RPMI7951 (cell line): ENCODE results near the gene LRRC49. TPM values are rescaled to one million over a fixed set of nuclear protein-coding genes. Genes with fewer than 3 reads are reported as not detected.
A peak's percentile ranks its signal among the peaks of the same experiment; 100 is the strongest.
"Not testable (repeated sequence)": the region's sequence is repeated elsewhere in the genome, so short reads cannot be mapped to it uniquely, and the experiment has no call there.

Source experiments
- DNase-seq: peaks from one replicate; pipeline ENCODE4 v3.0.0-alpha.2; 2012; ENCODE audit warnings: low read depth
- total RNA-seq: library from RNA; depleted of rRNA; stranded (reverse); fragments of >200 nt; shearing (Covaris generic); gene quantifications from 2 replicates; pipeline ENCODE4 v1.2.3, GENCODE V29; 2014

The LRRC49 gene
- total RNA-seq, 1 experiment from 2014 or later, result 14.5 TPM

DNA sequence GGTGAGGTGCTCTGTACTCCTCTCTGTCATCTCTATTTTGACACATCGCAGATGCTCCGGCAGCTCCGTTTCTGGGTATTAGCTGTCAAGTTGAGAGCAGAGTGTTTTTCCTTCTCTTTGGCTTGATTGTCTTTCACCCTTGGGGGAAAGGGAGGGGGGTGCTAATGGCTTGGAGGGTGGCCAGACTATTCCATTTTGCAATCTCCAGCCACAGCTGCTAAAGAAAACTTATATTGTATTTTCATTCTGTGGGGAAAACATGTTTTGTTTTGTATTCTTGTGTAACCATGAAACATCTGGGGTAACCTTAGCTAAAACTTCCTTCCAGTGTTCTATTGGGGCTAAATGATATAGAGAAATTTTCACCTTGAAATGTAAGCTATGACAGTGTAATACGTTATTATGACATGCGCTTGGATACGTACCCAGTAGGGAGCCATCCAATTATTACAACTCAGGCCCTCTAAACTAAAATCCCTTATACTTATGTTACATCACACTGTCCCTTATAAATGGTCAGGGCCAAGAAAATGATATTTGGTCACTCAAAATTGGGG is 24.6 kb upstream of the LRRC49 start:
- DNase-seq, result peak; percentile 58

DNA sequence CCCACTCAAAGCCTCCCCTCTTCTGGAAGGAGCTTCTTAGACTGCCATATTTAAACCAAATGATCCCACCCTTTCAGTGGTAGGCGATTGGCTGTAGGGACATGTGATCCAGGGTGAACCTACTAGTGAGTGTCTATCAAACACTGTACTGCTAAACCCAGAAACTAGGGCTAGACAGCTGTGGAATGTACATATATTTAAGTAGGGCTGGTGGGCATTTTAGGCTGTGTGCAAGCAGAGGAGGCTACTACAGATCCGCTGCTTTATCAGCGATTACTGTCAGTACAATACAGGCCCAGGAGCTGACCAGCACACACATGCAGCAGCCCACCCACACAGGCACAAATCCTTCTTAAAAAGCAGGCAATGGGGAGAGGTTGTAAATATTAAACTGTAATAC is 23.3 kb upstream of the LRRC49 start:
- DNase-seq, result no peak

DNA sequence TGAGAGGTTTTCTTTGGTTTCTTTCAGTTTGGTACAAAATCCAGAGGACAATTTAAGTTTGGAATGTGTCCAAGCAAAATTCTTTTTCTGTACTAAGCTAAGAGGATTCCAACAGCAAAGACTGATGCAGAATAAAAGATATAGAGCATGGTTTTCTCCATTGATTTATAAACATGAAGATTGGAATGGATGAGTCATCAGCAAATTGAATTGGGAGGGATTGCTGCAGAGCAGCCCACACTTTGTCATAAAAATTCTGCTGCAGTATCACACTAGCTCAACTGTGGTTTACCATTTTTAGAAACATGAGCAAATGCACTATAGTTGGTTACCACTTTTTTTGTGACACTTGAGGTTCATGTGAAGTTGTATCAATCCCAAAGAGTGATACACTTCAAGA is 22.6 kb upstream of the LRRC49 start:
- DNase-seq, result peak; percentile 73

DNA sequence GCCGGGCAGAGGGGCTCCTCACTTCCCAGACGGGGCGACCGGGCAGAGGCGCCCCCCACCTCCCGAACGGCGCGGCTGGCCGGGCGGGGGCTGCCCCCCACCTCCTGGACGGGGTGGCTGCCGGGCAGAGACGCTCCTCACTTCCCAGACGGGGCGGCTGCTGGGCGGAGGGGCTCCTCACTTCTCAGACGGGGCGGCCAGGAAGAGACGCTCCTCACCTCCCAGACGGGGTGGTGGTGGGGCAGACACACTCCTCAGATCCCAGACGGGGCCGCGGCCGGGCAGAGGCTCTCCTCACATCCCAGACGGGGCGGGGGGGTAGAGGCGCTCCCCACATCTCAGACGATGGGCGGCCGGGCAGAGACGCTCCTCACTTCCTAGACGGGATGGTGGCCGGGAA is 21.1 kb upstream of the LRRC49 start:
- not testable (repeated sequence) for DNase-seq

DNA sequence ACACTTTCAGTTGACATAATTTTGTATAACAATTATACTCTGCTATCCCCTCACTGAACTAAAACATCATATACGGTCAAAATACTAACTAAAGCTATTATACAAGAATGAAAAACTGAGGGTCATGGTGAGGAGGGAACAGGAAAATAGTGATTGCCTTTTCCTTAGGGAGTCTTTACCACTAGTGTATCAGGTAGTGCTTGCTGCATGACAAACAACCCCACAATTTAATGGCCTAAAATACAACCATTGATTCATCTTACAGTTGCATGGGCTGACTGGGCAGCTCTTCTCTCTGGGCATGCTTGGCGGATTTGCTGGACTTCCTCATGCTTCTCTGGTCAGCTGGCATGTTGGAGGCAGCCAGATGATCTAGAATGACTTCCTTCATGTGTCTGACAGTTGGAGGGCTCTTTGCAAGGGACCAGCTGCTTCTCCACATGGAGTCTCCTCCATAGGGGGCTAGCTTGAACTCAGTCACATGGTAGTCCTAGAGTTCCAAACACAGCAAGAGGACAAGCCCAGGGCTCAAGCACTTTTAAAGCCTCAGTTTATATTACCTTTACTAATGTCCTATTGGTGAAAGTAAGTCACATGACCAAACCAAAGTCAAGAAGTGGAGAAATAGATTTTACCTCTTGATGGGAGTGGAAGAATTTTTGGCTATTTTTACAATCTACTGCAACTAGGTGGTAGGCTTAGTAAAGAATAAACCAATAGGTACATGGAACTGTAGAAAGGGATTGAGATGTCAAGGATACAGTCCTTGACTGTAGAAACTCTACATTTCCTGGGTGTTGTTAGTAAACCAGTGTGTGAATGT is 19.2 kb upstream of the LRRC49 start:
- DNase-seq, result no peak

DNA sequence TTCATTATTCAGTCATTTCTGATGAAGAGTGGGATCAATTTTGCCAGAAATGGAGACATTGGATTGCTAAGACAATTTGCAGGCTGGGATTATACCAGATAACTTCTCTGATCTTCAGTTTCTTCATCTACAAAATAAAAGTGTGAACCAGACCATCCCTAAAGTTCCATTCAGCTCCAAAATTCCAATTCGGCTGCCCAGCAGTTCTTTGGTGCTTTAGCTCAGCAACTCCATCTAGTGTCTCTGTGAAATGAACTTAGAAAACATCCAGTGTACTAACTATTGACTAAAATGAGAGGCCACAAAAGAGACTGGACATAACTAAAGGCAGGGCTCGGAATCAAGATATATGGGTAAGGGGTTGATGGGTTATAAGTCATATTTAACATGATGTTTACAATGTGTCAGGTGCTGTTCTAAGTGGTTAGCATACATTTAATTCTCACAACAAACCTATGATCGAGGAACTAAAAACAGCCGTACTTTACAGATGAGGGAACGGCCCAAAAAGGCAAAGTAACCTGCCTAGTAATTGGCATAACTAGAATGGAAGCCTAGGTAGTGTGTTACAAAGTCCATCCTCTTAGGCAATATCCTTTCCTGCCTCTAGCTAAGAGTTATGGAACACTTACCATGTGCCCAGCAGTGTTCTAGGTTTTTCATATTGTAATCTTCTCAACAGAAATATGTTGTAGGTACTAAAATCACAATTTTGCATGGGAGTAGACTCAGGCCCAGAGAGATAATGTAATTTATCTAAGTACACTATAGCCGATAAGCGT is 17.4 kb upstream of the LRRC49 start:
- DNase-seq, result peak; percentile 58

DNA sequence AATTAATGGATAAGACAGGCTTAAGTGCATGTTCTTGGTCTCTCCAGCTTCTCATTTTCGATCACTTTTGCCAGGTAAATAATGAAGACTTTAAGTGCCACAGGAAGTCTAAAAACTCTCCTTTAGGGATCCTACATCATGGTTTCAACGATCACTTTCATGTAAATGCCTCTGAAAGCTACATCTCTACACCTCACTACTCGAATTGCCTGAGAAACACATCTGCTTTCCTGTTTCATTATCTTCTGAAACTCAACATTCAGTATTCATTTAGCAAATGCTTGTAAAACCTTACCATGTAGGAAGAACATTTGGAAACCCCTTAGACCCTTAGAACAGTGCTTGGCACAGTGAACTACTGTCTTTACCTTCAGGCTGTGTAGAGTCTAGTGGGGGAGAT is 16.6 kb upstream of the LRRC49 start:
- no peak for DNase-seq

DNA sequence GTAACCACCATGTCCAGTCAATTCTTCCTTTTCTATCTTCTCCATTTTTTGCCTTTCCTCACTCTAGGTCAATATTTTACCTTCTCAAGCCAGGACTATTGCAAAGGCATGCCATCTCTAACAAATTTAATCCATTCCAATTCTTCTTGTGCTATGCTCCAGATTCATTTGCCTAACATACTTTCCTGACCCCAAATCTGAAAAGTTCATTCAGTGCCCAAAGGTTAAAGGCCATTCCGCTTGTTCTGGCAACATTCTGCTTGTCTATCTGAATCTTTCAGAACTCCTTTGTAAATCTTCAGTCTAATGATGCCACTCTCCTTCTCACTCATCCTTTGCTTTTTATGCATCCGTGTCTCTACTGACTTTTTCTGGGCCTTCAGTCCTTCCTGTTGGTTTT is 15.9 kb upstream of the LRRC49 start:
- DNase-seq, result no peak

DNA sequence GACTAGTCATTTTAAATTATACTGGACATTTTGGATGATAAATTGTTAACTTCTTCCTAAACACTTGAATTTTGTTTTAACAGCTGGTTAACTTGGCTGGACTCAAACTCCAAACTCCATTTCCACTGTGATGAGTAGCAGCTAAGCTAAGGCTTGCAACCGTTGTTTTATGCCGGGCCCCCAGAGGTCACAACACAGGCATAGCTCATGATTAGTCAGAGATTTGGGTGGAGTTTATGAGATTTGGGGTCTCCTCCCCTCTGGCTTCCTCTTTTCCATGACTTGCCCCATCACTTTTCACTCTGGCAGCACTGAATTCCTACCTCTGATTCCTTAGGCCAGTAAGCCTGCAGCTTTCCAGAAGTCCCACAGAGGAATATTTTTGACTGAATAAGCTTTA is 13.2 kb upstream of the LRRC49 start:
- peak; percentile 77 for DNase-seq

DNA sequence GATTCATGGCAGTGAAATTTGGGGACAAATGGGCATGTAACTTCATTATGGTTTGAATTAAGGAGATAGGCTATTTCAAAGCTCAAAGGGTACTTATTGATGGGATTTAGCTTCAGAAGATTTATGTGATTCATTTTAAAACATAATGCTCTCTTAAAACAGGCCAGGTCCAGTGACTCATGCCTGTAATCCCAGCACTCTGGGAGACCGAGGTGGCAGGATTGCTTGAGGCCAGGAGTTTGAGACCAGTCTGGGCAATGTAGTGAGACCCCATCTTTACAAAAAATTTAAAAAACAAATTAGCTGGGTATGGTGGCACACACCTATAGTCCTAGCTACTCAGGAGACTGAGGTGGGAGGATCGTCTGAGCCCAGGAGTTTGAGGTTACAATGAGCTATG is 11.8 kb upstream of the LRRC49 start:
- DNase-seq, result peak; percentile 10

DNA sequence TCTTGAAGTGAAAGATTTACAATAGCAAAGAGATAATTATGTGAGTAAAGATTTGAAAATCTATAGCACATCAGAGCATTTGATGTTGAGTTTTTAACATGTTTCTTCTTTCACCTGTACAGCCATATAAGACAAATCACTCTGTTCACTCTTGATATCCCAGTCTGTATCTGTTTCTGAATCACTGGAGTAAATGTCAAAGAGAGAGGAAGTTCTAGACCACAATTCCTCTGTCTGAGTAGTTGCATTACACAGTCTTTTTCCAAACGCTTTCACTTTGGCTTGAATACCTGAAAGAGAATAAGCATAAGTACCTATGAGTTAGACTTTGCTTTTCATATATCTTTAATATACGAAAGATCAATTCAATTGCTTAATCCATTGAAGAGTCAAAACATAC is 10.3 kb upstream of the LRRC49 start:
- no peak for DNase-seq

DNA sequence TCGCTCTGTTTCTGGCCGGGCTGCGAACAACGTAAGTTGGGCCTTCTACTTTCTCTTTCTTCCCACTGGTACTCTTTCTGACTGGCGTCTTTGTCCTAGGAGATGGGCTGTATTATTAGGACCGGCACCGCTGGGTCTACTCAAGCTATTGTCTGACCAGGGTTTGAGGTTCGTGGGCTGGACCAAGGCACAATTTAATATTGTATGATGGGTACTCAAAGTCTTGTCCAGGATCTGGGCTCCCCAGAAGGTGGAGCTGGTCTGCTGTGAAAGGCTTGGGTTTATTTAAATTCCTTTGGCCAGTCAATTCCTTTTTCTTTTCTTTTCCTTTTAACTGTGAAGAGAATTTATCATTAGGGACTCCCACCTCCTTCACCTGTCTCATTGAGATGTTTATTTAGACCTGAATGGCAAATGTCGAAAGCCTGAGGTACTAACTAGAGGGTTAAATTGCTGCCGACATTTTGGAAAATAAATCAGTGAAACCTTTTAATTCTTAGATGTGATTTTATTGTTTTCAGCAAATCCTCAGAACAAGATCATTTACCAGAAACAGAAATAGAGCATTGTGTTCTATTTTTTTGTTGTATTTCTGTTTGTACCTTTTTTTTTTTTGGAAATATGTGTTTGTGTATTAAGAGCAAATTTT is 410 bp downstream of the LRRC49 start:
- DNase-seq, result peak; percentile 70

DNA sequence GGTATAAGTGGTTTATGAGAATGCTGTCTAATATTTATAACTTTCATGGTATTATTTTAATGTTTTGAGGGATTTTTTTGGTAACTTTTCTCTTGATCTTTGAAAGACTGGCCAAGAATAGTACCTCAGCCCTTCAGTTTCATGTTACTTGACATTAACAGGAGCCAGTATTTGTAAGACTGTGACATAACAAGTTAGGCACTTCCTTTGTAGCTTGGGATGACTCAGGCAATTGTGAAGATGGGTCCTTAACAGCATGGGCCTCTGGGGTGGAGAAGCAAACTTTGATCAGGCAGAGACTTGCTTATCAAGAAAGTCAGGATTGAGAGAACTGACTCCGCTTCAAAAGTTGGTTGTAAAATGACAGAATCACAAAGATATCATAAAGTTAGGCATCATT is 9.5 kb downstream of the LRRC49 start:
- DNase-seq, result peak; percentile 76

DNA sequence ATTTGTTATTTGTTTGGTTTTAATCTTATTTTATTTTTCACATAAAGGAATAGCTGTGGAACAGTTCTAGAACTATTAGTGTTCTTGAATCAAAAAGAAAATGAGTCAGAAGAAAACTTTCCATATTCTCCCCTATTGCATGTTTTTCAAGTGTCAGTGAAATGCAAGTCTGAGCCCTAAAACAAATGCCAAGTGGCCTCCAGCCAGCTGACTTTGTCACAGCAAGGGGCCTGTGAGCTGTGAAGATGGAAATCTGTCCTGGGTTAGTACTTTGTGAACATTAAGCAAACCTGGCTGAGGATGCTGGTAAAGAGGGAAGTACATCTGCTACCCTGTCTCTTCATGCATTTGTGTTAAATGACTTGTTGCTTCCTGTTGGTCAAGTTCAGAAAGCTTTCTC is 14.2 kb downstream of the LRRC49 start:
- DNase-seq, result no peak

DNA sequence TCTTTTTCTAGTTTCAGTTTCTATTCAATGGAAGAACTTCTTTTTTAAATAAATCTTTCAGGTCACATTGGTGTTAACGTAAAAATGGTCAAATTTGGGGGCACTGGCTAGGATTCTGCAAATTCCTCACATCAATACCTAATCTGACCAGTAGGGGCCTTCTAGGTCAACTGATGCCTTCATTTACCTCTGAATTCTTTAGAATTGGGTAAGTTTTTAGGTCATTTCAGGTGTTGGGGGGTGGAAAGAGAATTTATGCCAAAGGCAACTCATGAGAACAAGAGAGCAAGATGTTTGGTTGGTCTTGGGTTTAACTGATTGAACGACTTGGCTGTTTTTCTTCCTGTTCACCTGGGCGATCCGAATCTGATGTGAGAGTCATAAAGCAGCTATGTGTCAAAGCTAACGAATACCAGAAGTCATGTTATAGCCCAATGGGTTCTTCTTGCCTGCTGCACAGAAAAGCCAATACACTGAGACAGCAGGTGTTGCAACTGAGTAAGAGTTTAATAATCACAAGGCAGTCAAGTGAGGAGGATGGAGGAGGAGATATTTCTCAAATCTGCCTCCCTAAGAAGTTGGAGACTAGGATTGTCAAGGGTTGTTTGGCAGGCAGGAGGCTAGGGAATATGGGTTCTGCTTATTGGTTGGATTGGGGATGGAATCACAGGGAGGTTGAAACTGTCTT is 15.3 kb downstream of the LRRC49 start:
- DNase-seq, result no peak

DNA sequence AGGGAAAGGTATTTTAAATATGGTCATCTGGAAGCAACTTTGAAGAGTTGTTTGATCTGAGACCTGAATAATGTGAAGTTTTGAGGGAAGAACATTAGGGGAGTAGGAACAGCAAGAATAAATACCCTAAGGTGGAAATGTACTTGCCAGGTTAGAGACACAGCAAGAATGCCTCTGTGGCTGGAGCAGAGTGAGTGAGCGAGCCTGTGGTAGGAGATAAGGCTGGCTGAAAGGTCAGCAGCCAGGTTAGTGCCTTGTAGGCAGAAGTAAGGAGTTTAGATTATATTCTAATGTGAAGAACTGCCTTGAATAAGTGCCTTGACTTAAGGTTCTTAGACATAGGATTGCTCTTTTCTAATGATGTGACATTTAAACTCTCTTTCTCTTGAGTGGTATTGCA is 18.3 kb downstream of the LRRC49 start:
- no peak for DNase-seq

DNA sequence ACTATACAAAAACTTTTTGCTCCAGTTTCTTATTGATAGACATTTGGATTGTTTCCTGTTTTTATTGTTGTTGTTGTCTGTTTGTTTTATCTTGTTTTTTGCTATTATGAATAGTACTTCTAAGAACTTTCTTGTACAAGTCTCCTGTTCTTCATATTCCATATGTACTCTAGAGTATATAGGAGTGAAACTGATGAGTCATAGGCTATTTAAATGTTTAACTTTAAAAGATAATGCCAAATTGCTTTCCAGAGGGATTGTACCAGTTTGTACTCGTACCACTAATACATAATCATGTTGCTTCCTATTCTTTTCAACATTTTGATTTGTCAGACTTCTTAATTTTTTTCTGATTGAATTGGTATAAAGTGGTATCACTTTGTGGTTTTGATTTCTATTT is 19.6 kb downstream of the LRRC49 start:
- no peak for DNase-seq

DNA sequence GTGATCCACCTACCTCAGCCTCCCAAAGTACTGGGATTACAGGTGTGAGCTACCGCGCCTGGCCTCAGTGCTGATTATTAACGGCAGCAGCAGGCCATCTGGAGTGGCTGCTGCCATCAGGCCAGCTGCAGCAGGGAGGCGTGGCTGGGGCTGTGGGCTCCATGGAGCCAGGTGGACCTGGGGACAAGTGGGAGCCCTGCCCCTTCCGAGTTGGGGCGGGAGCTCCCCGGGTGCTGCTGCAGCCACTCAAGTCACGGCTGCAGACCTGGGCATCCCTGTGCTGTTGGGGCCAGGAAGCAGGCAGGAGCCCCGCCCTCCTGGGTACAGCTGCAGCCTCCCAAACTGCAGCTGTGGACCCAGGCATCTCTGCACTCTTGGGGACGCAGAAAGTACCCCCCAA is 23.9 kb downstream of the LRRC49 start:
- no peak for DNase-seq

DNA sequence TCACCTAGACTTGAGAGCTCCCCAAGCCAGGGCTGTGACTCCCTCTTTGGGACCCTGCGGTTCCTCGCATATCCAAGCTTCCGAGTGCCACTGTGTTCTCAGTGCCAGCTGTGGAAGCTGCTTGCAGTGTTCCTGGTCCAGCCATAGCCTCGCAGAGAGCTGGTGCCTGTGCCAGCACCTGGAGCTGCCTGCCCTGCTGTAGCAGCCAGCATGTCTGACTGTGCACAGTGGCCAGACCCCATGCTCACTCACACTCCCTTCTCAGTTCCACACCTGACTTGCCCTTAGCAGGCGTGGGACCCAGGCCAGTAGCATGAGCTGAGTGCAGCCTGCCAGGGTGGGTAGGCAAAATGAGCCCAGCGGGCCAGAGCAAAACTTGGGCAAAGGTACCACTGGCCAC is 25.3 kb downstream of the LRRC49 start:
- no peak for DNase-seq

DNA sequence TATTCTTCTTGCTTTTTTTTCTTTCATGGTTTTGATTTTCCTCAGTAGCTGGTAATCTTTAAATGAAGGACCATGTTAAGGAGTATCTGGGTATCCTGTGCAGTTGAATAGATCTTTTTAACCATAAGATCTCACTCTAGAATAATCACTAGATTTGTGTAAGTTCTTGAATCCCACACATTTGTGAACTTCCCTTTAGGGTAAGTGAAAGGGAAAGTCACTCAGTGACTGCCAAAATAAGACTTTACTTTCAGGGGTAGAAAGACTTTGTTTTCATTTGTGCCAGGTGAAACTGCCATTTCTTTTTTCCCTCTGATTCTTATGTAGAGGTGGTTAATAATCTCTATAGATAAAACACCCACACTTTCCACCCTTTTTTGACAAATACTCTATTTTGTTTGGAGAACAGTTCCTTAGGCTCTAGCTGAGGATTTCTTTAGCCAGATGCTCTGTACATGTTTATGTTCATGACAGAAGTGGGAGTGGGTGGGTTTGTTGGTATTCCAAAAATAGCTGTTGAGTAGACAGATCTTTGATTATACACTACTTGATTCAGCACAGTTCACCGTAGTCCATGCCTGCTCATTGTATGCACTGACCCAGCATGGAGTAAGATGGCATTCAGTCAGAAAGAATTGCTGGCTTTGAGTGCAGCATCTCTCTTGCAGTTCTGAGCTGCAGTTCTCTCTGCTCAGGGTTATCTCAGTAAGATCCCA is 28.5 kb downstream of the LRRC49 start:
- DNase-seq, result no peak

DNA sequence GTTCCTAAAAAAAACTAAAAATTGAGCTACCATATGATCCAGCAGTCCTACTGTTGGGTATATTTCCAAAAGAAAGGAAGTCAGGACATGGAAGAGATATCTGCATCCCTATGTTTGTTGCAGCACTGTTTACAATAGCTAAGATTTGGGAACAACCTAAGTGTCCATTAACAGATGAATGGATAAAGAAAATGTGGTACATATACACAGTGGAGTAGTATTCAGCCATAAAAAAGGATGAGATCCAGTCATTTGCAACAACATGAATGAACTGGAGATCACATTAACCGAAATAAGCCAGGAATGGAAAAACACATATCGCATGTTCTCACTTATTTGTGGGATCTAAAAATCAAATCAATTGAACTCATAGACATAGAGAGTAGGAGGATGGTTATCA is 29.5 kb downstream of the LRRC49 start:
- no peak for DNase-seq
